ENCODE data around the gene ABLIM2.

The ABLIM2 gene

DNA sequence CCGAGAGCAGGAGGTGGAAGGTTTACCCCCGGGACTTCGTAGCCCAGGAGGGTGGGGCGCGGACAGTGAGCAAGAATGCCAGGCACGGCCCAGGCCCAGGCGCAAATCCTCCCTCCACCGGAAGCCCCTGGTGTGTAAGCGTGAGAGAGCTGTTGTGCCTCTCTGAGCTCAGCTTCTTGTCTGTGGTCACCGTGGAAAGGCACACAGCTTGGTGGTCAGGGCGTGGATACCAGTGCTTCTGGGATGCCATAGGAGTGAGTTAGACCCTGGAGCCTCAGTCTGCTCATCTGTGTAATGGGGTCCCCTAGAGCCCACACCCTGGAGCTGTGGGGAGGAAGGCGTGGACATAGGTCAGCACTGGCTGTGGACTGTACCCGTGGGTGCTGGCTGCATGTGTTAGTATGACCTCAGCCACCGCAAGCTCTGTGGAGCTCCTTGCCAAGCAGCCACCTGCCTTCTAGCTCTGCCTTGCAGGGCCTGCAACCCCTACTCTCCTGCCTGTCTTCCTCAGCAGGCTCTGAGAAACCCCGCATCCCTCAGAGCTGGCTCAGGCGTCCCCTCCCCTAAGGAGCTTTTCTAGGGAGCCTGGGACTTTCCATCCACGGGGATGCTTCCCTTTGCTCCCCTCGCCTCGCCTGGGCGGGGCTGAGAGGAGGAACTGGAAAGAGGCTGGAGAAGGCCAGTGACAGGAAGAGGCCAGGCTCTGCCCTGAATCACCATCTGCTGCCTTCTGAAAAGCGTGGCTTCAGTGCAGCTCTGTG lies 190.9 kb downstream of the ABLIM2 start:
- TF ChIP-seq, protein P1, sequence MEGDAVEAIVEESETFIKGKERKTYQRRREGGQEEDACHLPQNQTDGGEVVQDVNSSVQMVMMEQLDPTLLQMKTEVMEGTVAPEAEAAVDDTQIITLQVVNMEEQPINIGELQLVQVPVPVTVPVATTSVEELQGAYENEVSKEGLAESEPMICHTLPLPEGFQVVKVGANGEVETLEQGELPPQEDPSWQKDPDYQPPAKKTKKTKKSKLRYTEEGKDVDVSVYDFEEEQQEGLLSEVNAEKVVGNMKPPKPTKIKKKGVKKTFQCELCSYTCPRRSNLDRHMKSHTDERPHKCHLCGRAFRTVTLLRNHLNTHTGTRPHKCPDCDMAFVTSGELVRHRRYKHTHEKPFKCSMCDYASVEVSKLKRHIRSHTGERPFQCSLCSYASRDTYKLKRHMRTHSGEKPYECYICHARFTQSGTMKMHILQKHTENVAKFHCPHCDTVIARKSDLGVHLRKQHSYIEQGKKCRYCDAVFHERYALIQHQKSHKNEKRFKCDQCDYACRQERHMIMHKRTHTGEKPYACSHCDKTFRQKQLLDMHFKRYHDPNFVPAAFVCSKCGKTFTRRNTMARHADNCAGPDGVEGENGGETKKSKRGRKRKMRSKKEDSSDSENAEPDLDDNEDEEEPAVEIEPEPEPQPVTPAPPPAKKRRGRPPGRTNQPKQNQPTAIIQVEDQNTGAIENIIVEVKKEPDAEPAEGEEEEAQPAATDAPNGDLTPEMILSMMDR (IDR thresholded peaks at IDR 0.05; ENCODE audit: insufficient read depth, low read length, poor library complexity, severe bottlenecking), result no peak
- DNase-seq (ENCODE audit: extremely low read depth, insufficient read length), result no peak
- H3K27me3 ChIP-seq (replicated peaks; ENCODE audit: control insufficient read depth, insufficient read depth, low read length), result no peaks in the 10 kb centered on the region
- no peak overlapping the region for H3K4me3 ChIP-seq (replicated peaks; ENCODE audit: low read depth, low read length)
- no peaks in the 10 kb centered on the region for H3K36me3 ChIP-seq (ENCODE audit: control insufficient read depth, insufficient read depth, low read length)

DNA sequence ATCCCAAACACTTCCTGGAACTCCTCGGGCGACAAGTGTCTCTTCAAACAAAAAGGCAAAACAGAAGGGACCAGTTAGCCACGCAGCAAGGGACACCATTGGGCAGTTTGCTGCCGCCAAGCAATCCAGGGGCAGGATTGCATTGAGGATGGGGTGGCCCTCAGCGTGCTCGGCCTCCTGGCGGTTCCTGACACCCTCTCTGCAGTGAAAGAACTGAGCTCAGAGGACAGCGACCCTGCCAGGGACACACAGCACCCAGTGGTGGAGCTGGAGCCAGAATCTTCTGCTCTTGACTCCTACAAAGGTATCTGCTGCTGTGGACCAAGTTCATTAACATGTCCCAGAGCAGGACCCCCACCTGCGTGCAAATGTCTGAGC lies 191.6 kb downstream of the ABLIM2 start:
- Histone ChIP-seq H3K4me3 (replicated peaks; ENCODE audit: low read depth, low read length) (no peak overlapping the region), H3K27me3 (replicated peaks; ENCODE audit: control insufficient read depth, insufficient read depth, low read length) (no peaks in the 10 kb centered on the region), H3K36me3 (ENCODE audit: control insufficient read depth, insufficient read depth, low read length) (no peaks in the 10 kb centered on the region)
- TF ChIP-seq, protein P1 (IDR thresholded peaks at IDR 0.05; ENCODE audit: insufficient read depth, low read length, poor library complexity, severe bottlenecking), result no peak
- DNase-seq (ENCODE audit: extremely low read depth, insufficient read length), result no peak

DNA sequence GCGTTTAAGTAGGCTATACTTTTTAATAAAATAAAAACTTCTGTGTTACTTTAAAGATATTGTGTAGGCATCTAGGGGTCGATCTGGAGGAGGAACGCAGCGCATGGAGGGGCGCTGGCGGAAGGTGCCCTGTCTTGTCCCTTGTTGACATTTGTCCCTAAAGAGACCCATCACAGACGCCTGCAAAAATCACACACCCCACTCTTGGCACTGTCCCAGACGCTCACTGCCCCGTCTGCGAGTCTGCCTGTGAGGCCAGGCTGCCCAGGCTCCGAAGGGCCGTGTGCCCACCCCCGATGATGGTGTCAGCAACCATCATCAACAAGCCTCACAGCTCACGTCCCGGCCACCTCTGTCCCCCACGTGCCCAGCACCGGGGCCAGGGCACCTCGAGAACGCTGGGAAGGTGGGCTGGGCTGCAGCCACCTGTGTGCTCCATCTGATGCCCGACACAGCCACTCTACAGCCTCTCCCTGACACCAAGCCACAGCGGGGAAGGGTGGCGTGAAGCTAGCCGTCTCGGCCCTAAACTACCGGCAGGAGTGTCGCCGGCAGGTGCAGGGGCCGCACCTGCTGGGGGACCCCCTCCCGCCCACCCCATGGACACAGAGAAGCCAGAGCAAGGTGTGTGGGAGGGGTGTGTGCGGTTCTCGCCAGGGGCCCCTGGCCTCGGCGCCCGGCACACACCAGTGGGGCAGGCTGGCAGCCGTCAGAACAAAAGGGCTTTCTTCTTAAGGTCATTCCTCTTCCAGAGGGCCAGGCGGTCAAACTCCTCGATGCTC lies 192.1 kb downstream of the ABLIM2 start:
- no peak overlapping the region for H3K4me3 ChIP-seq (replicated peaks; ENCODE audit: low read depth, low read length)
- no peaks in the 10 kb centered on the region for H3K27me3 ChIP-seq (replicated peaks; ENCODE audit: control insufficient read depth, insufficient read depth, low read length)
- no peaks in the 10 kb centered on the region for H3K36me3 ChIP-seq (ENCODE audit: control insufficient read depth, insufficient read depth, low read length)
- TF ChIP-seq, protein P1 (IDR thresholded peaks at IDR 0.05; ENCODE audit: insufficient read depth, low read length, poor library complexity, severe bottlenecking), result no peak
- DNase-seq (ENCODE audit: extremely low read depth, insufficient read length), result no peak

DNA sequence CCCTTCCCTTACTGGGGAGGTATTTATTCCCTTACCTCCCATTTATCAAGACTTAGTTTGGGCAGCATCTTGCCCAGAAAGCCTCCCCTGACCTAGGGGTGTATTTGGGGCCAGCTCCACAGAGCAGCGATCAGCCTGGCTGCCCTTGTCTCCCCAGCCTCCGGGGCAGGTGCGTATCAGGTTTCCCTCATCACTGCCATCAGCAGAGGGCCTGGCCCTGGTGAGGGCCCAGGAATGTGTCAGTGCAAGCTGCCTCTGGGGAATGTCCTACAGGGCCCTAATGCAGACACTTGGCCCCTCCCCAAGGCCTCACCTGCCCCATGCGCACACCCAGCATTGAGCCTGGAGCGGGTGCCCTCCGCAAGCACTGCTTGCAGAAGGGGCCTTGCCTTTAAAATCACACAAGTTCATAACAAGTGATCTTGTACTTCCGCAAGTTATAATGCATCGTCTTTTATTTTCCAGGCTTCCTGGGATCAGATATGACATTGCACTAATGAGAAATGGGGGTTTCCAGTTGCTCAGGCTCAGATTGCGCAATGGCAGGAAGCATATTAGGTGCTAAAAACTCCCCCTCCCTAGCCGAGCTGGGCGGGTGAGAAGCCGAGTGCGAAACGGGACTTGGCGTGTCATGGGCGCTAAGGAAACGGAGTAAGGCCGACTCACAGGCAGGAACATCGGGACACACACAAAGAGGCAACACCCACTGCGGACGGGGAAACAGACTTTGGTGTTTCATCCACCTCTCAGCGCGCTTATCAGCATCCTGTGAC lies 193.5 kb downstream of the ABLIM2 start:
- Histone ChIP-seq H3K36me3 (ENCODE audit: control insufficient read depth, insufficient read depth, low read length) (no peaks in the 10 kb centered on the region), H3K4me3 (replicated peaks; ENCODE audit: low read depth, low read length) (no peak overlapping the region), H3K27me3 (replicated peaks; ENCODE audit: control insufficient read depth, insufficient read depth, low read length) (no peaks in the 10 kb centered on the region)
- TF ChIP-seq, protein P1 (IDR thresholded peaks at IDR 0.05; ENCODE audit: insufficient read depth, low read length, poor library complexity, severe bottlenecking), result no peak
- no peak for DNase-seq (ENCODE audit: extremely low read depth, insufficient read length)

DNA sequence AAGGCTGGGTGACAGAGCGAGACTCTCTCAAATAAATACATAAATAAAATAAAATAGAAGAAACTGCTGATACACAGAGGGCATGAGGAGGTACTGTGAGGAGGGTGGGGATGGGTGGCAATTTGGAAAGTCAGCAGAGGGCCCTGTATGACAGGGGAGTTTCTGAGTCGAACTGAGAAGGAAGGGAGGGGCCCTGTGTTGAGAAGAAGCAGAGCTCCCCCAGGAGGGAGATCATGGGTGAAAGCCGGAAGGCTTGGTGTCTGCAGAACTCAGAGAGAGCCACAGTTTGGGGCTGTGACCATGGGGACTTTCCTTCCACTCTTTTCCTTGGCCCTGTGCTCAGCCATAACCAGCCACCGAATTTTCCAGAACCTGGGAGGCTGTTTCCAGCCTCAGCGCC lies 194.2 kb downstream of the ABLIM2 start:
- TF ChIP-seq, protein P1 (IDR thresholded peaks at IDR 0.05; ENCODE audit: insufficient read depth, low read length, poor library complexity, severe bottlenecking), result peak; percentile 34
- DNase-seq (ENCODE audit: extremely low read depth, insufficient read length), result no peak
- H3K27me3 ChIP-seq (replicated peaks; ENCODE audit: control insufficient read depth, insufficient read depth, low read length), result no peaks in the 10 kb centered on the region
- H3K36me3 ChIP-seq (ENCODE audit: control insufficient read depth, insufficient read depth, low read length), result no peaks in the 10 kb centered on the region
- no peak overlapping the region for H3K4me3 ChIP-seq (replicated peaks; ENCODE audit: low read depth, low read length)

Measured in GM06990 (cell line).